ENCODE data around the gene APRT. TPM values are rescaled to one million over a fixed set of nuclear protein-coding genes. Genes with fewer than 3 reads are reported as not detected.

The APRT gene
- total and polyA plus RNA-seq, 2 of the 8 experiments (the other 6 are each of a cell fraction or from before 2014, with no cell fraction given), result 221 to 267 TPM

DNA sequence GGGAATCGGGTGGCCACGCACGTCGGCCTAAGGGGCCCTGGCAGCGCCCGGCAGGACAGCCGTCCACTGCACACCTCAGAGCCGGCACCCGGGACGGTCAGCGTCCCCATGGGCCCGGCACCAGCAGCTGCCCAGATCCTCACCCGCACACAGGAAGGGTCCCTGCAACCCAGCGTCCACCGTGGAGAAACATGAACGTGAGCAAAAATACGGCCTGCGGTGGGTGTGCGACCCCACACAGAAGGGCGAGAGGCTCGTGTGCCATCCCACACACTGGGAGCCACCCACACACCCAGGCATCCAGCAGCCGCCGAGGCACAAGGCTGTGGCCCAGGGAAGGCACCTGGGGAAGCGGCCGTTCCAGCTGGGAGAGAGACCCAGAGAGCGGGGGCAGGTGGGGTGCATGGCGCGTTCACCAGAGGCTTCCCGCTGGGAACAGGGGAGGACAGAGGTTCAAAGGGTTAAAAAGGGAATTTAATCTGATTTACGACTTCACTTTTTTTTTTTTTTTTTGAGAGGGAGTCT is 33.1 kb downstream of the APRT start:
- no peak overlapping the region for H3K27ac ChIP-seq (ENCODE audit: low read depth, low read length)
- no peak overlapping the region for H4K5ac ChIP-seq (ENCODE audit: insufficient read length, low read depth, low read length)
- no peak overlapping the region for H2BK15ac ChIP-seq (ENCODE audit: low read length)
- peak overlapping the region; percentile 75; the same call in 1 of the 2 replicates for H2BK12ac ChIP-seq (ENCODE audit: low read depth, low read length)
- ChIA-PET POLR2A (ENCODE audit: partially characterized antibody) (interaction anchor here (1.2 to 4.7 kb wide), 4 partner anchors 10 to 18 kb away, joined by 5 to 16 read pairs (median 8); no protein-coding TSS in a partner anchor), CTCF (ENCODE audit: partially characterized antibody) (interaction anchor here (0.8 to 7.4 kb wide), 10 partner anchors 9 to 79 kb away, joined by 3 to 94 read pairs (median 5); partner anchors contain the start of gene APRT)
- no peak overlapping the region for H3K4me3 ChIP-seq (ENCODE audit: extremely low read depth in 1 of 4, insufficient read depth in 2 of 4, low read depth in 3 of 4, low read length in 4 of 4)
- H3K27me3 ChIP-seq (replicated peaks in 1 of 4; ENCODE audit: control insufficient read depth in 3 of 4, extremely low read depth in 1 of 4, insufficient read depth in 3 of 4, low read length in 3 of 4), result no peaks in the 10 kb centered on the region
- no peak overlapping the region for H3K14ac ChIP-seq (ENCODE audit: insufficient read length)
- no peak overlapping the region for H2AFZ ChIP-seq (ENCODE audit: low read length)
- peaks cover 0 to 30% of the 10 kb centered on the region in 2 experiments; a peak in 1 of 4 replicates for H3K79me2 ChIP-seq (ENCODE audit: control insufficient read depth in 1 of 2, insufficient read depth in 2 of 2, low read length in 2 of 2)
- no peaks in the 10 kb centered on the region for H3K9me3 ChIP-seq (ENCODE audit: insufficient read depth in 2 of 2, low read depth in 1 of 2, low read length in 1 of 2)
- no peak overlapping the region for H2BK120ac ChIP-seq (replicated peaks; ENCODE audit: low read depth, low read length)
- FAIRE-seq, result no peak
- peaks cover 2 to 20% (median 10%) of the 10 kb centered on the region in 4 experiments for H3K4me1 ChIP-seq (replicated peaks in 1 of 4; ENCODE audit: control insufficient read depth in 3 of 4, insufficient read depth in 4 of 4, low read length in 3 of 4)
- 91% methylated on average over 23 of the region's 30 CpGs; no CpG with 5 or more reads in 1 of the 2 experiments for WGBS, 2 experiments (ENCODE audit: extremely low coverage in 1 of 2, insufficient coverage in 1 of 2, insufficient read length in 1 of 2, insufficient replicate concordance in 2 of 2, low coverage in 1 of 2, low lambda C conversion rate in 2 of 2, missing lambda C conversion rate in 1 of 2)
- H3K23me2 ChIP-seq (ENCODE audit: low read depth, low read length), result peaks cover 3% of the 10 kb centered on the region; the same call in 1 of the 2 replicates
- no peak overlapping the region for H2BK20ac ChIP-seq (ENCODE audit: low read length)
- no peak overlapping the region for H3K56ac ChIP-seq (replicated peaks; ENCODE audit: insufficient read length, low read depth, low read length)
- no peak for DNase-seq (ENCODE audit: low read depth in 1 of 2, low spot score in 2 of 2)
- H2AK5ac ChIP-seq (ENCODE audit: low read depth, low read length), result no peak overlapping the region
- no peak overlapping the region; a peak in 1 of 4 replicates for H3K4me2 ChIP-seq (ENCODE audit: insufficient read depth in 1 of 2, low read depth in 2 of 2, low read length in 2 of 2)
- peak overlapping the region; percentile 42 for H4K91ac ChIP-seq (replicated peaks; ENCODE audit: insufficient read length, low read length)
- peaks cover 0 to 8% of the 10 kb centered on the region in 2 experiments for H4K20me1 ChIP-seq (replicated peaks in 1 of 2; ENCODE audit: control insufficient read depth in 1 of 2, insufficient read depth in 2 of 2, low read length in 2 of 2)
- no peaks in the 10 kb centered on the region for H3K36me3 ChIP-seq (ENCODE audit: control insufficient read depth in 2 of 4, insufficient read depth in 4 of 4, low read length in 3 of 4)
- H4K8ac ChIP-seq (ENCODE audit: extremely low read depth, insufficient read depth, low read length), result peak overlapping the region; percentile 75; the same call in 1 of the 2 replicates
- peaks cover 4% of the 10 kb centered on the region; the same call in 1 of the 2 replicates for H3K79me1 ChIP-seq (ENCODE audit: low read depth, low read length)
- no peak overlapping the region for H2BK5ac ChIP-seq (ENCODE audit: low read depth, low read length)
- H3K18ac ChIP-seq (ENCODE audit: extremely low read depth, low read length), result no peak overlapping the region; the same call in 1 of the 2 replicates
- H3K9ac ChIP-seq (replicated peaks in 1 of 4; ENCODE audit: extremely low read depth in 1 of 4, low read depth in 3 of 4, low read length in 3 of 4), result 0 out of 7 replicates have a peak overlapping the region, but pooled peaks of 1 of the 4 experiments have one; percentile 2
- no peak overlapping the region for H3K4ac ChIP-seq (replicated peaks; ENCODE audit: insufficient read length, low read depth, low read length)
- H3K23ac ChIP-seq (ENCODE audit: insufficient read length), result no peak overlapping the region
- TF ChIP-seq SP2 (IDR thresholded peaks at IDR 0.05; ENCODE audit: low read length) (no peak), TAF1 (IDR thresholded peaks at IDR 0.05; ENCODE audit: low read depth, low read length) (no peak), SIX5 (IDR thresholded peaks at IDR 0.05; ENCODE audit: low read depth, low read length) (no peak), FOSL1 (IDR thresholded peaks at IDR 0.05; ENCODE audit: insufficient read depth, low read depth, low read length) (no peak), ZNF274 (IDR thresholded peaks at IDR 0.05; ENCODE audit: borderline replicate concordance, extremely low read depth, low read length) (no peak), CEBPB (IDR thresholded peaks at IDR 0.05; ENCODE audit: low read depth, low read length) (no peak)
- TF ChIP-seq, protein P1, sequence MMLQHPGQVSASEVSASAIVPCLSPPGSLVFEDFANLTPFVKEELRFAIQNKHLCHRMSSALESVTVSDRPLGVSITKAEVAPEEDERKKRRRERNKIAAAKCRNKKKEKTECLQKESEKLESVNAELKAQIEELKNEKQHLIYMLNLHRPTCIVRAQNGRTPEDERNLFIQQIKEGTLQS (IDR thresholded peaks at IDR 0.05; ENCODE audit: insufficient read depth, low read depth, low read length), result no peak

Measured in H1 (cell line).